ENCODE data around the gene BLACAT1. TPM values are rescaled to one million over a fixed set of nuclear protein-coding genes. Genes with fewer than 3 reads are reported as not detected.
A peak's percentile ranks its signal among the peaks of the same experiment; 100 is the strongest.

BLACAT1 gene
- total RNA-seq, 4 donors from 2014 or later = 0.26 TPM; not detected in 3

GRCh38 chr1:205441716-205442050, 14.2 kb downstream of the BLACAT1 start:
- WGBS, 2 donors = 89 to 97% methylated on average over 3 of the region's 3 CpGs
- H3K4me3 ChIP-seq (ENCODE audit: low read depth, poor library complexity, severe bottlenecking) = no peak overlapping the region
- DNase-seq (ENCODE audit: low spot score in 2 of 2) = no peak
- intact Hi-C loops (cut with DNase I; ENCODE audit: low total_unique reads) = no loop called here
- no peak for TF ChIP-seq POLR2A (IDR thresholded peaks at IDR 0.05)
- TF ChIP-seq CTCF (IDR thresholded peaks at IDR 0.05) = no peak

- H3K4me3 ChIP-seq (ENCODE audit: low read depth, poor library complexity, severe bottlenecking) = no peak overlapping the region
Observed at GRCh38 chr1:205441318-205441633, 14.6 kb downstream of the BLACAT1 start.

GRCh38 chr1:205440476-205441317, 15.1 kb downstream of the BLACAT1 start:
- H3K4me3 ChIP-seq (ENCODE audit: low read depth, poor library complexity, severe bottlenecking) = no peak overlapping the region
- TF ChIP-seq POLR2A (IDR thresholded peaks at IDR 0.05) (no peak), CTCF (IDR thresholded peaks at IDR 0.05) (no peak)
- 51% methylated on average over 13 to 15 of the region's 15 CpGs for WGBS, 2 donors
- DNase-seq (ENCODE audit: low spot score in 2 of 2) = peak in 1 of 2 donors; percentile 25
- intact Hi-C loops (cut with DNase I; ENCODE audit: low total_unique reads) = no loop called here

More at GRCh38 chr1:205441318-205441633, 14.6 kb downstream of the BLACAT1 start:
- DNase-seq (ENCODE audit: low spot score in 2 of 2) = no peak
- 71 to 72% methylated on average over 6 of the region's 6 CpGs for WGBS, 2 donors
- TF ChIP-seq CTCF (IDR thresholded peaks at IDR 0.05) = no peak
- TF ChIP-seq POLR2A (IDR thresholded peaks at IDR 0.05) = no peak
- intact Hi-C loops (cut with DNase I; ENCODE audit: low total_unique reads) = no loop called here

- WGBS, 2 donors = 75 to 79% methylated on average over 4 to 5 of the region's 5 CpGs
- H3K4me3 ChIP-seq (ENCODE audit: low read depth, poor library complexity, severe bottlenecking) = no peak overlapping the region
- intact Hi-C loops (cut with DNase I; ENCODE audit: low total_unique reads) = no loop called here
- DNase-seq (ENCODE audit: low spot score in 2 of 2) = no peak
- no peak for TF ChIP-seq CTCF (IDR thresholded peaks at IDR 0.05)
- TF ChIP-seq POLR2A (IDR thresholded peaks at IDR 0.05) = no peak
Observed at GRCh38 chr1:205440121-205440475, 15.7 kb downstream of the BLACAT1 start.

GRCh38 chr1:205438213-205439158, 17.4 kb downstream of the BLACAT1 start:
- TF ChIP-seq CTCF (IDR thresholded peaks at IDR 0.05) = no peak
- no peak for TF ChIP-seq POLR2A (IDR thresholded peaks at IDR 0.05)
- no peak overlapping the region for H3K4me3 ChIP-seq (ENCODE audit: low read depth, poor library complexity, severe bottlenecking)
- intact Hi-C loops (cut with DNase I; ENCODE audit: low total_unique reads) = no loop called here
- DNase-seq (ENCODE audit: low spot score in 2 of 2) = peak; percentile 47 to 93
- WGBS, 2 donors = 60 to 63% methylated on average over 10 to 12 of the region's 13 CpGs

All from lower leg skin (tissue), 4 donors.